GM03348 (cell line): ENCODE measurements around the gene CHST1.

ENCODE experiments used
- DNase-seq: peaks from one replicate; pipeline ENCODE4 v3.0.0; 2012; ENCODE audit warnings: low spot score

The CHST1 gene

DNA sequence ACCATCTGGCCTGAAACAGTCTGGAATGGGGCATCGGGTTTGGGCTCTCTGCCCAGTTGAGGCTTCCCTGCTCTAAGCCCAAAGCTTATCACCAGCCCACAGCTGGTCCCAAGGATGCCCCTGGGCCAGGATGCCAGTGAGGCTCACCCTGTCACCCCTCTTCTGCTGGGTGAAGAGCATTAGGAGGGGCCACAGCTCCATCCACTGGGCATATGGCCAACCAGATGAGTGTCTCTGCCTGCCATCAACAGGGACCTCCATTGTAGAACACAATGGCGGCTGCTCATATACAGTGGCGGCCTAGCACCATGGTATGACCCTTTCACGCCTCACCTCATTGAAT, 5.6 kb downstream of the CHST1 start:
- DNase-seq: no peak

DNA sequence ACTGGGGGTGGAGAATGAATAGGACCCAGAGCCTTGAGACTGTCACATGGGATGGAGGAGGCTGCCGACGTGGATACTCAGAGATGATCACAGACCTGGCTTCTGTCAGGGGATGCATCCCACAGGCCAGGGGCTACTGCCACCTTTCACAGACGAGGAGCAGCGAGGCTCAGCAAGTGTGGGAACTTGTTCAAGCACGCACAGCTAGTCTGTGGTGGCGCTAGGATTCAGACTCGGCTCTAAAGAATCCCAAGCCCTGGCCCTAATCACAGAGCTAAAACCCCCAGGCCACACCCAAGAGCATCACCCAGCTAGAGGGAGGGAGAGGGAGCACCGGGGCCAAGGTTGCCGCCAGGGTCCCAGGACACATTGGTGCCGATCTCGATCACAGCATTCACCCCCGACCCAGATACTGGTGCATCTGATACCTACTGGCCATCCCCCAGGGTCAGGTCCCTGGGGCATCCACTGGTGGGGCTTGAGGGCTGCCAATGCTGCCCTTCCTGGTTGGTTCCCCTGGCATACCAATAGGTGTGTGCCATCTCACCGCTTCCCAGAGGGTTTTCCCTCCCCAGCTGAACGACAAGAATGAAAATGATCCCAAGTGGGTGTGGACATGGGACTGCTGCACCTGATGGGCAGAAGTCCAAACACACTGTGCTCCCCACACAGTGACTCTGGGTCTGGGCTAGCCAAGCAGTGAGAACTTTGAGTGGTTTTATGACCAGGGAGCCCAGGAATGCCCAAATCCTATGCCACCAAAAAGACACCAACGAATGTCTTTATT, 6.2 kb downstream of the CHST1 start:
- DNase-seq: no peak

DNA sequence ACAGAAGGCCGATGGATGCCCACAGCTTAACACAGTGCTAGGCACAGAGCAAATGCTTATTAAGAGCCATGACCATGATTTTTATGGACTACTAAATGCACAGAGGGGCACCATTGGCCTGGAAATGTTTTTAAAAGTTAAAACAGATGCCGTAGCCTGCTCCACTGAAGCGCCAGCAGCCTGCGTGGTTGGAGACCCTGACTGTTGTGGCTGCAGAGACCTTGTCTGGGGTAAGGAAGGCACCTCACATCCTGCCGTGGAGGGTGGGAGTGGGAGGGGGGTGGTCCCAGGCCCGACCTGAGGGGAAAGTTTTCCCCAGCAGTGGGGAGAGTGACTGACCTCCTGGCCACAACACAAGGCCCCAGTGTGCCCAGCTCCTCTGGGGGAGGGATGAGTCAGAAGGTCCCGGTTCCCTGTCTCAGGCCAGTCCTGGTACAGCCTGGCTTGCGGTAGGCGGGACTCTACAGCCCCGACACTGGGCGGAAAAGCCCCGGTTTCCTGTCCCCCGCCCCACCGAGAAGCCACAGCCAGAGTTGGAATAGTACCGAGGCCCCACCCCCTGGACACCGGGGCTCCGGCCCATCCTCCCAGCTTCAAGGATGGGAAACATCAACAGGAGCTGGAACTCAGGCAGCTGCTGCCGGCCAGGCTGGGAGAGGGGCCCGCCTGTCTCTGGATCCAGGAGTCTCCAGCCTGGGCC, 7.0 kb downstream of the CHST1 start:
- DNase-seq: peak; percentile 51

DNA sequence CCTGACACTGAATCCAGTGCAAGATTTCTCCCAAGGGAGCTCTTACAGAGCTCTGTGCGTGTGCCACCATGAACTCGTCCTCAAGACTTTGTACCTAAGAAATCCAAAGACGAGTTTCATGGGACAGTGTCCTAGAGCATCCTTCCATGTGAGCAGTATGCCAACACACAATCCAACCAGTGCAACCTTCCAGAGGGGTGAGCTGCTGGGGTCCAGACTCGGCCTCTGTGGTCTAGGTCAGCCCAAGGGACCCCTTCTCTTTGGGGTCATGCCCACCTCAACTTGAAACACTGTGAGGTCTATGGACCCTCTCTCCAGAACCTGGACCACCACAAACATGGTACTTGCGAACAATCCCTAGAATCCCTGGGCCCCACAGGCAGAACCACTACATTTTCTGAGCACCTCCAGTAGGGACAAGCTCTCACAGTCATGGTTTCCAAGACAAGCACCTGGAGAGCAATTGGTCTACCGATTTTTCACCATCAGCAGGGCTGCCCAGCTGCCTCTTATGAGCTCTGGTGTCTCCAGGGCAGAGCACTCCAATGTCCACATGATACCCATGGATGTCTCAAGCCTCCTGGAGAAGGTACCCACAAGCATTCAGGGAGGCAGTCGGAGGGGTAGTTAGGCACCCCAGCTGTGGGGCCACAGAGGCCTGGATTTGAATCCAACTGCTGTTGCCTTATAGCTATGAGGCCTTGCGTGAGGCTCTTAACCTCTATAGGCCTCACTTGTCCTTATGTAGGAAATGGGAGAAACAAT, 7.7 kb downstream of the CHST1 start:
- no peak for DNase-seq

DNA sequence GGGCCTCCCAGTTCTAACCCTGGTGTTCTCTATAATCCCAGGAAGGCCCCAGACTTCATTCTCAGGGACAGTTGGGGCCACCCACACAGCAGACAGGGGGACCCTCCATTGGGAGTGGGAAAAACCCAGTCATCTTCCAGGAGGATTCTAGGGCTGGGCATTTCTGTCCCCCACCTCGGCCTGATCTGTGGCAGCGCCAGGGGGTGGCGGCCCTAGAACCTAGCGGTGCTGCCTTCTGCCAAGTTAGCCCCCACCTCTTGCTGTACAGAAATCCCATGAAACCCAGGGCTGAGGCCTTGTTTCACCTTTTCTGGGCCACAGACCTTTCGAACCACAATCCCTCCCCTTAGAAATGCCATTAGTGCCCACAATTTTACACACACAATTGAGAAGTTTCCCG, 9.6 kb downstream of the CHST1 start:
- DNase-seq: no peak

DNA sequence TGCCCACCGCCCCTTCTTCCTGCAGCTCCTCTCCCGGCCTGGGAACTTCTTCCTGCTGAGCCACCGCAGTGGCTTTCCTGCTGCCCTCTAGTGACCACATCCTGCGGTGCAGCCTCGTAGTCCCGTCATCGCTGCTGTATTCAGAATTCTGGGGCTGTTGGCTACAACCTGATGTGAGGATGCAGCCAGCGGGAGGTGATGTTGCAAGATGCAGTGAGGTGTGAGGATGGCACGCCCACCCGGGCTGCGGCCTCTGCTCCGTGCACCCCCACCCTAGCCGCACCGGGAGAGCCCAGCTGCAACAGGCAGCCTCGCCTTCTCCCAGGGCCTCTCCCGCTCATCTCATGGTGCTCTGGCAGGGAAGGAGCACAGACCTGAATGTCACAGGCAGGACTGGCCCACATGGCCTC, 10.1 kb downstream of the CHST1 start:
- DNase-seq: peak; percentile 90

DNA sequence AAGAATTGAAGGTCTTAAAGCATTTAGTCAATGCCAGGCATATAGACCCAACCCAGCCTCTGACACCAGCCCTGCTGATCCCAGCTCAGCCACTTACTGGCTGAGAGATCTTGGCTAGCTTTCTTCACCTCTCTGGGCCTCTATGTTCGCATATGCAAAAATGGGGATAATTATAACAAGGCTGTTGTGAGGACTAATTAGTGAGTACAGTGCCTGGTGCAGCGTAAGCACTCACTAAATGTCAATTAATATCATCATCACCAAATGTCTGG, 10.5 kb downstream of the CHST1 start:
- DNase-seq: no peak

DNA sequence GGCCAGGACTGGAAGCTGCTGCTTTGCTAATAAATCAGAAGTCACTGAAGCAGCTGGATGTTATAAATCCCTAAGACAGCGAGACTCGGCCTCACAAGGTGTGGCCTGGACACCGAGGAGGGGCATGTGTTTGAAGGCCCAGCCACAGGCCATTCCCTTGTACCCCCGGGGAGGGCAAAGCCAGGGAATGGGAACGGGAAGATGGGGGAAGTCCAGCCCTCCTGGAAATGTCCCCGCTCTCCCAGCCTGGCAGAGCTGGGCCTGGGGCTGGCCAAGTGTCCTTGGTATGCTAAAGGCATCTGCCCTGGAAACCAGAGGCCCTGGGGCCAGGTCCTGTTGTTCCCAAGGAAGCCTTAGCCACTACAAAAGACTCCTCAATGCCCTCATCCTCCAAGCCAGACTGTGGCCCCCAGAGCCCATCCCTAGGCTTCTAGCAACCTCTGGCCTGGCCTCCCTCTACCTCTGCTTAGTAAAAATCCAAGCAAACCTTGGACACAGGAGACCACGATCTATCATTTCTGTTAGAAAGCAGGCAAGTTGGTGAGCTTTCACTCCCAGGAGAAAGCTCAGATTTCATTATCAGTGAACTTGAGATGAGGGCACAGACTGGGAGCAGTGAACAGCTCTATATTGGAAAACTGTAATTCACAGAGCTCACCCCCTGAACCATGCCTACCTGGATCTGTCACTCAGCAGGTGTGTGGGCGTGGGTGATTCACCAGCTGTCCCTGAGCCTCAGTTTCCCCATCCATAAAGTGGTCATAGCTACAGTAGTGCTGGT, 11.0 kb downstream of the CHST1 start:
- no peak for DNase-seq

DNA sequence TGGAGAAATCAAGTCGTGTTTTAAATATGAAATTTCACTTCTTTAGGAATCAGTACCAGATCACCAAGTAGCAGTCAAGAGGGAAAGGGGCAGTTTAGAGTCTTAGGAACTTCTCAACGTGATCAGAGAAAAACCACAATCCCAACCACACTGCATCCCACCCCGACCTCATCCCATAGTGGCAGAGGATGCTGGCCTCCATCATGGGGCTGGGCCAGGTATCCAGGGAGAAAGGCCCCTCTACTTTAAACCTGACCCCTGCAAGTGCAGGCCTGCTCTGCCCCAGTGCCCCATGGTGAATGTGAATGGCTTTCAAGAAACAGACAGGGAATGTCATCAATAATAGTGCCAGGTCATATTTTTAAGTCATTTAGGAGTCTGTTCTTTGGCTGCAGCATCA, 12.1 kb downstream of the CHST1 start:
- DNase-seq: no peak

DNA sequence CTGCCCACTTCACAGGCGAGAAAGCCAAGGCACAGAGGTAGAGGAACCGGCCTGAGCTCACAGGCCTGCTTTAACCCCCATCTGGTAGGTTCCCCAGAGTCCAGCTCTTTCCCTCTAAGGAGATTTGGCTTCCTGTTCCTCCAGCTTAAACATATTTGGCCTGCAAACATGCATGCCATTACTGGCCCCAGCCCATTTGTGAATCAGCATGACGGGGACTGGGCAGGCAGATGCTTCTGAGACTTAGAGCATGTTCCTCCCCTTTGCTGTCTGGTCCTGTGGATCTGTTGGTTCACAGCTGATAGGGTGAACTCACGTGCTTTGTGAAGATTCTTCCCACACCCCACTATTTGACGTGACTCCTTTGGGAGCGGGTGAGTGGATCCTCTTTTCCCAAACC, 12.6 kb downstream of the CHST1 start:
- DNase-seq: peak; percentile 84

DNA sequence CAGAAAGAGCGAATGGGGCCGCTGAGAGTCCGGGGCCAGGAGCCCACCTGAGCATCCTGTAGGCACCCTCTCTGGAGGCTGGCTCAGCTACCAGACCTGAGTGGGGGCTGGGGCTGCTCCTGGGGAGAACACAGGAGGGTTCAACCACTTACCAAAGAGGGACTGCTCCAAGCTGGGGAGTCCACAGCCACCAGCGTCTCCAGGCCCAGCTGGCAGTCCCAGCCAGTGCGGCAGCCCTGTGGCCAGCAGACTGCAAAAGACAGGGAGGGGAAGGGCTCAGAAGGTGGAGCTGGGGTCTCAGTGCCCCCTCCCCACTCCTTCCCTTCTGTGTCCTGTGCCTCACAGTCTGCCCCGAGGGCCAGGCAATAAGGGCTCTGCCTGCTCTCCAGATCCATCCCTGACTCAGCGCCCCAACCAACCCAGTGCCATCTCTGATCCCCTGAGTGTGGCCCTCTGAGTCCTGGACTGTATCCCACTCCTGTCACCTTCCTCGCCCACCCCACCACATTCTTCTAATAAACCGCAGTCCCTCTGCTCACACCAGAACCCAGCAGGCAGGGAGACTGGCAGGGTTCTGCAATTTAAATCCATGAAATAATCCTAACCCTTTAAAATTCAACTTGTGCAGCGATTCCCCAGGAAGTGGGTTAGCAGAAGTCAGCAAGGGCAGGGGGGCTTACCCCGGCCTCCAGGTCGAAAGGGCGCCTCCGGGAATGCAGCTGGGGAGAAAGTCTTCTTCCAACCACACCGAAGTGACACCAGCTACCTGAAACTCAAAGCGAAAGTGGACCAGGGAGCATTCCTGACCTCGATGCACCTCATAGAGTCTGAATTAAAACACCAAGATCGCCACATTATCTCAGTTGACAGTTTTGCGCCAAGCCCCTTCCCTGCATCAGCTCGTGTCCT, 13.3 kb downstream of the CHST1 start:
- DNase-seq: no peak

DNA sequence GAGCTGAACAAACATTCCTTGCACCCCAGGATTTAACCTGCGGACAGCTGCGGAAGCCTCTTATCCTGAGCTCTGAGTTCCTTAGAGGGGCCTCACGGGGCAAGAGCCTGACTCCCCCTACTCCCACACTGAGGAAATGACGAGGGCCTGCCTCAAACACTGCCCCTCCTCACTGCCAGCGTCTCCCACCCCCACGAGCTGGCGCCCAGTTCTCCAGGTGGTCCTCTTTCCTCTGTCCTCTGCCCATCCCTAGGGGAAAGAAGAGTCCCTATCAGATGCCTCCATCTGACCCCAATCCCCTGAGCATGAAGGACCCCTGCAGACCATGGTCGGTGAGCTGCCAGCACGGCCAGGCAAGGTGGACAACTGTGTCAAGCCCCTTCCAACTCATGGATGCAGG, 14.3 kb downstream of the CHST1 start:
- no peak for DNase-seq

DNA sequence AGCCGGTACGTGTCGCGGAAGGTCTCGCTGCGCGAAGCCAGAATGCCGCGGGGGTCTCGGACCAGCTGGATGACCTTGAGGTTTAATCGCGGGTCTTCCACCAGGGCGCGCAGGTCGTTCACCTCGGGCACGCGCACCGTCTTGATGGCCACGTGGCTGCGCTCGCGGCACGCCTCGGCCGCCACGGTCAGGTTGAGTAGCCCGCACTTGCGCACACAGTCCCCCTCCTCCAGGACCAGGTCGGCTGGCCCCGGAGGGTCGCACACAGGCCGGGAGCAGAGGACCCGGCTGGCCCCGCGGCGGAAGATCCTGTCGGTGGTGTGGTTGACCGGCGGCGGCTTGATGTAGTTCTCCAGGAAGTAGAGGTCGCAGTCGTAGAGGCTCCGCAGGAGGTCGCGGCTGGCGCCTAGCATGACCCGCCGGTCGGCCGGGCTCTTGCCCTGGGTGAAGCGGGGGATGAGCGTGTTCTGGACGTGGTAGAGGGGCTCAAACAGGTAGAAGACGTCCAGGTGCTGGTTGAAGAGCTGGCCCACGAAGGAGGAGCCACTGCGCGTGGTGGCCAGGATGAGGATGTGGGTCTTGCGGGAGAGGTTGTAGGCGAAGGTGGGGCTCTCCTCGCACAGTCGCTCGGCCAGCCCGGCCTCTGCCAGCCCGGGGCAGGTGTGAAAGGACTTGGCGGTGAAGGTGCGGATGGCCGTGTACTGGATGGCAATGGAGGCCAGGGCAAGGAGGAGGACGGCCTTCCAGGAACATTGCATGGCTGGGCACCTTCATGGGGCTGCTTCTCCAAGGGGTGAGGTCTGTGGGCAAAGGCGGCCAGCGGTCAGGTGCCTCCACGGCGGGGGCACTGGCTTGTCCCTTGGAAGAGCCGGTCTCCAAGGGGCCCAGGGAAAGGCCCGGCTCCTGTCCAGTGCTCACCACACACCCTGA, 15.0 kb downstream of the CHST1 start:
- no peak for DNase-seq

DNA sequence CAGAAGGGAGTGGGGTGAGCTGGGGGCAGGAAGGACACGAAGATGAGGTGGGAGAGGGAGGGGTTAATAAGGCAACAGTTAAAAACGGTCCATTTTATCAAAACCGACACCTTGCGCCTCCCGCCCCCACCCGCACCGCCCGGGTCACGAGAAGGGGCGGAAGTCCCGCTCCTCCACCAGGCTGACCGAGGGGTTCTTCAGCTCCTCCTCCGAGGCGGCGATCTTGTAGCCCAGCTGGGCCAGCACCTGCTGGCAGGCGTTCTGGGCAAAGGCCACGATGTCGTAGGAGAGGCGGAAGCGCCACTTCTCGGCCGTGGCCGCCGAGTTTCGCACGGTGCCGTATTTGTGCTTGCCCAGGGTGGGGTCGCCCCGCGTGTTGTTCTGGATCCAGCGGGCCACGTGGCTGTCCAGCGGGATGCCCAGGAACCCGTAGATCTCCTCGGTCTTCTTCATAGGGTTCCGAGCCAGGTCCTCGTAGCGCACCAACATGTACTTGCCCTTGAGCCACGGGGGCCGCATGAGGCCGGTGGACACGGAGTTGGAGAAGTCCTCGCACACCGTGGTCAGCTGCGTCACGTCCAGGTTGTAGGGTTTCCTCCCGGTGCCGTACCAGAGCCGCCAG, 15.8 kb downstream of the CHST1 start:
- DNase-seq: no peak

DNA sequence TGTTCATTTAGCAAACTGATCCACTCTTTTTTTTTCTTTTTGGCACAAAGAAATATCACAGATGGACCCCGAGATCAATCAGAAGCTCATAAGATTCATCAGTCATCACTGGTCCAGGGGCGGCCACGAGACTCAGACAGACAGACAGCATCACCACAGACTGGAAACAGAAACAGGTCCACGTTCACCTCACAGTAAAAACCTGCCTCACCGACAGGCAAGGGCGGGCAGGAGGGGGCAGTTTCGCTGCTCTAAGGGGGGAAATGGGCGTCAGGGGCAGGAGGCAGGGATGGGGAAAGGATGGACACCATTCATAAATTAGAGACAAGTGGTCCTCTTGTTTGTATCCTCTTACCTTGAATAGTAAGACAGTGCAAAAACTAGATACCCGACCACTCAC, 16.5 kb downstream of the CHST1 start:
- no peak for DNase-seq

DNA sequence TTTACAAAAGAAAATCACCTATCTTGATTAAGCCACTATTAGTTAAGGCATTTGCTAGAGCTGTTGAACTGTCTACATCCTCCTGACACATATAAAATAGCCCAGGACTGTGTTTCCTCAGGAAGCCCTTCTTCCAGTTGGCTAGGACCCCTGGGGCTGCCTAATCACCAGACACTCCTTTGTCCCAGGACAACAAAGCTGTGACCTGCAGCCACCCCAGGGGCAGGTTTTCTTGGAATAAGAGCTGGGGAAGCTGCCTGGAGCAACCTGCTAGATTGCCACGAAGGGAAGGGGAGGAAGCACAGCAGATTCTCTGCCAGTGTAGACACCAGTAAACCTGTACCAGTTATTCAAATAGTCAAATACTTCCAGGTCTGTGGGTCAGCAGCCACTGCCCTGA, 17.6 kb downstream of the CHST1 start:
- no peak for DNase-seq

DNA sequence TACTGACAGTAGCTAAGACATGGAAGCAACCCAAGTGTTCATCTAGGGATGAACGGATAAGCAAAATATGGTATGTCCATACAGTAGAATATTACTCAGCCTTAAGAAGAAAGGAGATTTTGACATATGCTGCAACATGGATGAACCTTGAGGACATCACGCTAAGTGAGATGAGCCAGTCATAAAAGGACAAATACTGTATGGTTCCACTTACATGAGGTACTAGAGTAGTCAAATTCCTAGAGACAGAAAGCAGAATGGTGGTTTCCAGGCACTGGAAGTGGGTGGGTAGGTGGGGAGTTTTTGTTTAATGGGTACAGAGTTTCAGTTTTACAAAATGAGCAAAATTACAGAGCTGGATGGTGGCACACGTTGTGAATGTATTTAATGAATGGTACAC, 18.1 kb downstream of the CHST1 start:
- no peak for DNase-seq

DNA sequence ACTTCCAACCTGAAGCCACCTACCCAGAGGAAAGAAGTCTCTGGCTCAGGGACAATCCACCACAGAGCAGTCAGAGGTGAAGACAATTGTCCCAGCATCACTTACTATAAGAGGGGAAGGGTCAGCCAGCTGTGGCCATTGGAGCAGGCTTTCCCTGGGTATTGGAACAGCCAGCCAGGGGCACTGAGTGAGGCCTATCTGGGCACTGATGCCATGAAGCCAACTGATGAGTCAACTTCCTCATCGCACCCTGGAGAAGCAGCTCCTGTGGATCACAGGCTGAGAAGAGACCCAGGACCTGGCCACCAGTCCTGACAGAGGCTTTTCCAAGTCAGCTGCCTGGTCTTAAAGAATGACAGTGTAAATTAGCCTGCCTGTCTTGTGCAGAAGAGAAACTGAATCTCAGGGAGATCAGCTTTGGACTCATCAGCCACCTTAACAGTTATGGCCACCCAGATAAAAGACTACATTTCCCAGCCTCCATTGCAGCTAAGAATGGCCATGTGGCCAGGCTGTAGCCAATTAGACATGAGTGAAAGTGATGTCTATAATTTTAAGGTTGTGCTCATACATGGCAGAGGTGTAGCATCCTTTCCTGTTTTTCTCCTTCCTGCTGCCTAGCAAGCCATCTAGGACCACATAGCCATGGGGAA, 19.0 kb downstream of the CHST1 start:
- DNase-seq: no peak
